ENCODE data around the gene CFAP53. TPM values are rescaled to one million over a fixed set of nuclear protein-coding genes. Genes with fewer than 3 reads are reported as not detected.
"Not testable (repeated sequence)": the region's sequence is repeated elsewhere in the genome, so short reads cannot be mapped to it uniquely, and the experiment has no call there.

CFAP53 gene
- total and polyA plus RNA-seq, 2 donors (not counting 3 experiments of a cell fraction or from before 2014, with no cell fraction given): 0.12 to 0.18 TPM

- H3K4me2 ChIP-seq (ENCODE audit: insufficient read depth, low read length): no peak overlapping the region
- ChIA-PET CTCF (no interaction called here), POLR2A (no interaction called here)
Measured at GRCh38 chr18:50247561-50247960, 18.7 kb downstream of the CFAP53 start.

GRCh38 chr18:50241768-50242167 is 24.5 kb downstream of the CFAP53 start:
- H3K27me3 ChIP-seq (ENCODE audit: control insufficient read depth in 2 of 2, insufficient read depth in 2 of 2, low read length in 2 of 2); H3K4me3 ChIP-seq (replicated peaks in 1 of 3; ENCODE audit: insufficient read depth in 1 of 3, low read depth in 1 of 3, low read length in 3 of 3); H3K79me2 ChIP-seq (ENCODE audit: control insufficient read depth, insufficient read depth, low read length); FAIRE-seq; POLR2A ChIA-PET; H3K27ac ChIP-seq (ENCODE audit: insufficient read depth, low read depth, low read length); H3K4me2 ChIP-seq (ENCODE audit: insufficient read depth, low read length); BruUV-seq (replicated peaks); H2AFZ ChIP-seq (ENCODE audit: low read depth, low read length); H3K36me3 ChIP-seq (ENCODE audit: control insufficient read depth in 2 of 2, extremely low read depth in 1 of 2, insufficient read depth in 2 of 2, low read length in 2 of 2); dilution Hi-C loops (cut with MboI; ENCODE audit: extremely low pct_ligation_motif_present, low sequenced_read_pairs); H3K9me1 ChIP-seq (replicated peaks; ENCODE audit: control insufficient read depth, extremely low read depth, insufficient read depth, low read length); intact Hi-C loops (cut with micrococcal nuclease); H3K4me1 ChIP-seq (ENCODE audit: control insufficient read depth, extremely low read depth, insufficient read depth, low read length); H3K9me3 ChIP-seq (replicated peaks; ENCODE audit: control insufficient read depth, insufficient read depth, low read length); DNase-seq (ENCODE audit: low read depth, low spot score); H3K9ac ChIP-seq (replicated peaks; ENCODE audit: extremely low read depth, insufficient read depth, low read length); H4K20me1 ChIP-seq (replicated peaks; ENCODE audit: control insufficient read depth, extremely low read depth, insufficient read depth, low read length): not testable (repeated sequence)
- CTCF ChIA-PET: interaction anchor here (1.4 kb wide), 1 partner anchor 12 kb away, joined by 3 read pairs; no protein-coding TSS in a partner anchor

More at GRCh38 chr18:50247561-50247960, 18.7 kb downstream of the CFAP53 start:
- no TSS peak for BruUV-seq (replicated peaks)
- H2AFZ ChIP-seq (ENCODE audit: low read depth, low read length): no peak overlapping the region
- H3K79me2 ChIP-seq (ENCODE audit: control insufficient read depth, insufficient read depth, low read length): no peaks in the 10 kb centered on the region
- H3K9me3 ChIP-seq (replicated peaks; ENCODE audit: control insufficient read depth, insufficient read depth, low read length): no peaks in the 10 kb centered on the region
- no peaks in the 10 kb centered on the region for H3K4me1 ChIP-seq (ENCODE audit: control insufficient read depth, extremely low read depth, insufficient read depth, low read length)
- intact Hi-C loops (cut with micrococcal nuclease): no loop called here
- no peaks in the 10 kb centered on the region for H3K36me3 ChIP-seq (ENCODE audit: control insufficient read depth in 2 of 2, extremely low read depth in 1 of 2, insufficient read depth in 2 of 2, low read length in 2 of 2)
- dilution Hi-C loops (cut with MboI; ENCODE audit: extremely low pct_ligation_motif_present, low sequenced_read_pairs): no loop called here
- FAIRE-seq (no peak), DNase-seq (ENCODE audit: low read depth, low spot score) (no peak)
- H3K9me1 ChIP-seq (replicated peaks; ENCODE audit: control insufficient read depth, extremely low read depth, insufficient read depth, low read length): no peaks in the 10 kb centered on the region
- no peak overlapping the region for H3K9ac ChIP-seq (replicated peaks; ENCODE audit: extremely low read depth, insufficient read depth, low read length)
- no peaks in the 10 kb centered on the region for H3K27me3 ChIP-seq (ENCODE audit: control insufficient read depth in 2 of 2, insufficient read depth in 2 of 2, low read length in 2 of 2)
- H3K4me3 ChIP-seq (replicated peaks in 1 of 3; ENCODE audit: insufficient read depth in 1 of 3, low read depth in 1 of 3, low read length in 3 of 3): no peak overlapping the region
- no peak for TF ChIP-seq CTCF (IDR thresholded peaks at IDR 0.05; ENCODE audit: extremely low read depth in 1 of 2, insufficient read depth in 1 of 2, low read depth in 1 of 2, low read length in 2 of 2)
- TF ChIP-seq GATA2 (IDR thresholded peaks at IDR 0.05; ENCODE audit: insufficient read depth, insufficient read length, low read depth, low read length): no peak
- TF ChIP-seq POLR2AphosphoS5 (IDR thresholded peaks at IDR 0.05; ENCODE audit: insufficient read depth, low read depth, low read length): no peak
- no peak for TF ChIP-seq FOS (IDR thresholded peaks at IDR 0.05; ENCODE audit: borderline replicate concordance, insufficient read depth, low read length)
- TF ChIP-seq EZH2 (IDR thresholded peaks at IDR 0.05; ENCODE audit: borderline replicate concordance, low read depth, low read length, severe bottlenecking): no peak
- no peak for TF ChIP-seq POLR2A (IDR thresholded peaks at IDR 0.05; ENCODE audit: low read depth, low read length)
- no peak for TF ChIP-seq JUN (IDR thresholded peaks at IDR 0.05; ENCODE audit: borderline replicate concordance, insufficient read depth, insufficient read length, low read depth)
- TF ChIP-seq MAX (IDR thresholded peaks at IDR 0.05; ENCODE audit: insufficient read depth, insufficient read length): no peak
- no peak overlapping the region for H3K27ac ChIP-seq (ENCODE audit: insufficient read depth, low read depth, low read length)
- H4K20me1 ChIP-seq (replicated peaks; ENCODE audit: control insufficient read depth, extremely low read depth, insufficient read depth, low read length): no peaks in the 10 kb centered on the region
